Choroid plexus epithelial cell (primary cell): ENCODE data around the gene USE1.
A peak's percentile ranks its signal among the peaks of the same experiment; 100 is the strongest.

Source experiments
- DNase-seq: peaks from one replicate; pipeline ENCODE4 v3.0.0-alpha.2; 2010; ENCODE audit warnings: low read depth
- H3K4me3 ChIP-seq: 2 replicates; pipeline ENCODE4 v1.5.1; 2011; ENCODE audit warnings: low read depth, mild to moderate bottlenecking, control low read depth, low read length, moderate library complexity
- TF ChIP-seq, protein P1 (sequence below): conservative IDR thresholded peaks from 2 replicates; pipeline ENCODE4 v1.5.1; 2011; ENCODE audit warnings: low read depth, mild to moderate bottlenecking, control low read depth, inconsistent platforms, low read length, moderate library complexity

Gene USE1

GRCh38 chr19:17235971-17236777 is 21.0 kb downstream of the USE1 start:
- peak overlapping the region; percentile 62 for H3K4me3 ChIP-seq
- DNase-seq: no peak
- TF ChIP-seq, protein P1, sequence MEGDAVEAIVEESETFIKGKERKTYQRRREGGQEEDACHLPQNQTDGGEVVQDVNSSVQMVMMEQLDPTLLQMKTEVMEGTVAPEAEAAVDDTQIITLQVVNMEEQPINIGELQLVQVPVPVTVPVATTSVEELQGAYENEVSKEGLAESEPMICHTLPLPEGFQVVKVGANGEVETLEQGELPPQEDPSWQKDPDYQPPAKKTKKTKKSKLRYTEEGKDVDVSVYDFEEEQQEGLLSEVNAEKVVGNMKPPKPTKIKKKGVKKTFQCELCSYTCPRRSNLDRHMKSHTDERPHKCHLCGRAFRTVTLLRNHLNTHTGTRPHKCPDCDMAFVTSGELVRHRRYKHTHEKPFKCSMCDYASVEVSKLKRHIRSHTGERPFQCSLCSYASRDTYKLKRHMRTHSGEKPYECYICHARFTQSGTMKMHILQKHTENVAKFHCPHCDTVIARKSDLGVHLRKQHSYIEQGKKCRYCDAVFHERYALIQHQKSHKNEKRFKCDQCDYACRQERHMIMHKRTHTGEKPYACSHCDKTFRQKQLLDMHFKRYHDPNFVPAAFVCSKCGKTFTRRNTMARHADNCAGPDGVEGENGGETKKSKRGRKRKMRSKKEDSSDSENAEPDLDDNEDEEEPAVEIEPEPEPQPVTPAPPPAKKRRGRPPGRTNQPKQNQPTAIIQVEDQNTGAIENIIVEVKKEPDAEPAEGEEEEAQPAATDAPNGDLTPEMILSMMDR: no peak

DNA sequence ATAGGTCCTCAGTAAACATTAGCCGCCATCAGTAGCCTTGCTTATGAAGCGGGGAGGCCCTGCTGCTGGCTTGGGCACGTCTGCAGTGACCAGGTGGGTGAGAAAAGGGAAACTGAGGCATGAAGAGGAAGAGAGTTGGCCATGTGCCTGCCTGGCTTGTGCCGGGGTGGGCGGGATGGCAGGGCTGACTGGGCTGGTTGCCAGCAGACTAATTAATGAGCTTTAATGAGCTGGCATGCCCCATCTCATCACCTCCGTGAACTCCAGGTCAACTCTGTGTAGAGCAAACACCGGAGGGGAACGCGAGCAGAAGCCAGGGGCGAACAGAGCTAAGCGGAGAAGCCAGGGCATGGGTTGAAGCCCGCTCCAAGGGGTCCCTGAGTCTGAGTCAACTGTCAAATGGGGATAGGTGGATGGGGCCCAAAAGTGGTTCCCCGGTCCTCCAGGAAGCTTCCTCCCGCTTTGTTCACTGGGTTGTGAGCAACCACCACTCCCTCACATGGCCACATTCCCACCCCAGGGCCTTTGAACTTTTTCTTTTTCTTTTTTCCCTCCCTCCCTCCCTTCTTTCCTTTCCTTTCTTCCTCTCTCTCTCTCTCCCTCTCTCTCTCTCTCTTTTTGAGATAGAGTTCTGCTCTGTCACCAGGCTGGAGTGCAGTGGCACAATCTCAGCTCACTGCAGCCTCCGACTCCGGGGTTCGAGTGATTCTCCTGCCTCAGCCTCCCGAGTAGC is 21.8 kb downstream of the USE1 start:
- DNase-seq: no peak
- no peak overlapping the region for H3K4me3 ChIP-seq
- TF ChIP-seq, protein P1: no peak

GRCh38 chr19:17237747-17238706 is 22.9 kb downstream of the USE1 start:
- DNase-seq: no peak
- no peak overlapping the region for H3K4me3 ChIP-seq
- TF ChIP-seq, protein P1: no peak

DNA sequence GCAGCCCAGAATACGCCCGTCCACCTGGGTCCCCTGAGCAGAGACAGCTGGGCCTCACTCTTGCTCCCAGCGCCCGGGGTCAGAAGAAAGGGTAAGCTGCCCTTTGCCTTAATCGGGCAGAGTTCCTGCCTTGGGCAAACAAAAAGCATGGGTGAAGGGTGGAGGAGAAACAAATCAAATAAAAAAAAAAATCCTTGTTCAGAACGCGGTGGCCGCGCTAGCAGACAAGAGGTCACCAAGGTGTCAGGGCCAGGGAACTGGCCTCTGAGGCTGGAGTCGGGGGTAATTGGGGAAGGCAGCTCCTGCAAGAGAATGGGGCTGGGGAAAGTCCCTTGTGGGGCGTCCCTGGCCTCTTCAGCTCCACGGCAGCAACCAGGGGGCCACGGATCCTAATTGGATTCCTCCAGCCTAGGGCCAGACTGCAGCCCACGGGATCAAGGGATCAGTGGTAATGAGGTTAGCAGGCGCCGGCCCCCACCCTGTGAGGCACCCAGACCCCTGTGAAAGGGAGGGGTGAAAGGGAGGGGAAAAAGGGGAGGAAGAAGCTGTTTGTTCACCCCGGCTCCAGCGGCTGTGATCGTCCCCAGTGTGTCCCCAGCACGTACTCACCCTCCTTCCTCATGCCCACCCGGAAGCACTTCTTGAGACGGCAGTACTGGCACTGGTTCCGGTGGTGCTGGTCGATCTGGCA is 25.1 kb downstream of the USE1 start:
- no peak for DNase-seq
- H3K4me3 ChIP-seq: no peak overlapping the region

DNA sequence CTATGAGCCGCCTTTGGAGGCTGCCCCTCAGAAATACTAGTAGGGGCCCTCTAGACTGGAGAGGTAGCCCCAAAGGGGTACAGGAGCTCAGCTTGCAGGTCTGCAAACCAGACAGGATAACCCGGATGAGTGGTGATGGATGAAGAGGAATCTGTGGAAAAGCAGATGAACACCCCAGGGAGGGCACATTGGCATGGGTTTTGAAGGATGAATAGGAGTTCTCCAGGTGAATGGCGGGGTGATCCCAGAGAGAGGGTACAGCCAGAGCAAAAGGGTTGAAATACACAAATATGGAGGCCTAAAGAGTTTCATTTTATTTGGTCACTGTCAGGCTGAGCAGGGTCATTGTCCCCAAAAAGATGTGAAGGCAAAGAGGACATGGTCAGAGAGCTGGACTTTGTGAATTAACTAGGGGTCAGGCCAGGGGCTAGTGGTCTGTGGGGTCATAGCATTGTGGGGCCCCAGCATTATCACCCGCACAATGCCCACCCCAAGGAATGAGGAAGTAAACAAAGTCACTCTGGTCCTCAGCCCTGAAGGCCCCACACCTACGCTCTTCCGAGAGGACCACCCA is 25.8 kb downstream of the USE1 start:
- TF ChIP-seq, protein P1: no peak
- H3K4me3 ChIP-seq: no peak overlapping the region
- no peak for DNase-seq

More for the DNA sequence above, 25.1 kb downstream of the USE1 start:
- TF ChIP-seq, protein P1: no peak
